ENCODE measurements around the gene FKBP5.
"Not testable (repeated sequence)": the region's sequence is repeated elsewhere in the genome, so short reads cannot be mapped to it uniquely, and the experiment has no call there.

FKBP5 gene

DNA sequence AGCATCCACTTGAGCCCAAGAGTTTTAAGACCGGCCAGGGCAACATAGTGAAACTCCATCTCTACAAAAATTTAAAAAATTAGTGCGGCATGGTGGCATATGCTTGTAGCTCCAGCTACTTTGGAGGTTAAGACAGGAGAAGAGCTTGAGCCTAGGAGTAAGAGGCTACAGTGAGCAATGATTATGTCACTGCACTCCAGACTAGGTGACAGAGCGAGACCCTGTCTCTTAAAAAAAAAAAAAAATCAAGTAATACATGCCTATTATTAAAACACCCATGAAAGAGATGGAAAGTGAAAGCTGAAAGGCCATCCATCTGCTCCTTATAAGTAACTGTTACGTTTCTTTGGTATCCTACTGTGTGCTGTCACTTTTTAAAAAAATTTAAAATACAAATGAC is 66.4 kb downstream of the FKBP5 start:
- no peak for DNase-seq (ENCODE audit: low read depth in 2 of 2, low spot score in 1 of 2)

GRCh38 chr6:35620706-35621105 is 68.0 kb downstream of the FKBP5 start:
- DNase-seq (ENCODE audit: low read depth in 2 of 2, low spot score in 1 of 2): no peak

GRCh38 chr6:35613762-35614161 is 75.0 kb downstream of the FKBP5 start:
- no peak for DNase-seq (ENCODE audit: low read depth in 2 of 2, low spot score in 1 of 2)

DNA sequence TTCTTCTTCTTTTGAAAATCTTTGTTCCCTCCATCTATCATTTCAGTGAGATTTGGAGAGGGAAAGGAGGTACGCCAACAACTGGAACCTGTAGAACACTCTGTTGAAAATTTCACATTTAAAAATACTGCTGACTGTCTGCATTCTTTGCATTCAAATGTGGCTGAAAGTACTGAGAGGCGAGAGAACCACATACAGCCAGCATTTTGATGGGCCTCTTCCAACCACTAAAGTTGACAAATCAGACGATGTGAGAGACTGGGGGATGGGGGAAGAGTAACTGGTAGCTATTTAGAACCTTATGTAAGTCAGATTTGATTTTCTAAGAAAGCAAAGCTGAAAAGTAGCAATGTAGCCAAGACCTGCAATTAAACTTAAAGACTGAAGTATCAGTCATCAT is 77.5 kb downstream of the FKBP5 start:
- DNase-seq (ENCODE audit: low read depth in 2 of 2, low spot score in 1 of 2): no peak

DNA sequence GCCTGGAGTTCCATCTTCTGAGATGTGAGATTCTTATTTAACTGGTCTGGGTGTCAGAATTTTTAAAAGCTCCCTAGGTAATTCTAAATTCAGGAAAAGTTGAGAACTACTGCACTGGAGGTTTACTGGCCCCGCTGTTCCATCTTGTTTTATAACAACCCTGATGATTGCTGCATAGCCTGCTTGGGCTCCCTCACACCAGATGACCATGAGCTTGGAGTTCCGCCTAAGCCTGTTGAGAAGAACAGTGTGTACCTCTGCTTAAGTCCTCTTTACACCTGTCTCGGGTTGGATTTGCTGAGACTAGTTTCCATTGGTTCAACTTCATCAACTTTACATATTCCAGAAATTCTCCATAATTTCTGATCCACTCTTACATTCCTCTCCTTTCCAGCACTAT is 77.9 kb downstream of the FKBP5 start:
- DNase-seq (ENCODE audit: low read depth in 2 of 2, low spot score in 1 of 2): no peak

DNA sequence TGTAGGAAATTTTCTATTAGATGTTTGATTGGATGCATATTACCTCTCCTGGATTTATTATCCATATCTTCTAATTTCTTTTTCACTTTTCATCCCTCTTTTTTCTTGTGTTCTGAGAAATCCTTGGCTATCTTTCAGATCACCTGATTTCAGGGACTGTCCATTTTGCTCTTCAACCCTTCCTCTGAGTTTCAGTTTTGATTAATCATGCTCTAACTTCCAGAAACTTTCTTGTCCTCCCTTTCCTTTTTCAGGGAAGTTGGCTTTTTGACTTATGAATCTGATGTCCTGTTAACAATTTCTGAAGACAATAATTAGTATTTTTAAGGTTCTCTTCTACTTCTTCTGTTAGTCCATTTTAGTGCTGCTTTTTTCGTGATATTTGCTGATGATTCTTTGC is 79.1 kb downstream of the FKBP5 start:
- no peak for DNase-seq (ENCODE audit: low read depth in 2 of 2, low spot score in 1 of 2)

DNA sequence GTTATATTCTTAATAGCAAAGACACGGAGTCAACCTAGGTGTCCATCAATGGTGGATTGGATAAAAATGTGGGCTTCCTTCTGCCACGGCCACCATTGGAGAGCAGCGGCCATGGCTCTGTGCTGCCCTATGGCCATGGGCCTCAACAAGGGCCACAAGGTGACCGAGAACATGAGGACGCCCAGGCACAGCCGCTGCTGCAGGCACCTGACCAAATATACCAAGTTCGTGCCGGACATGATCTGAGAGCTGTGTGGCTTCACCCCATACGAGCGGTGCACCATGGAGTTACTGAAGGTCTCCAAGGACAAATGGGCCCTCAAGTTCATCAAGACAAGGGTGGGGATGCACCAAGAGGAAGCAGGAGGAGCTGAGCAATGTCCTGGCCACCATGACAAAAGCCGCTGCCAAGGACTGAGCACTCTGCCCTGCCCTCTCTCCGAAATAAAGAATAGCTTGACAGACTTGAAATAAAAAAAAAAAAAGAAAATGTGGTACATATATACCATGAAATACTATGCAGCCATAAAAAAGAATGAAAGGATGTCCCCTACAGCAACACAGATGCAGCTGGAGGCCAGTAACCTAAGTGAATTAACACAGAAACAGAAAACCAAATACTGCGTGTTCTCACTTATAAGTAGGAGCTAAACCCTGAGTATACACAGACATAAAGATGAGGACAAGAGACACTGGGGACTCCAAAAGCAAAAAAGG is 81.0 kb downstream of the FKBP5 start:
- DNase-seq (ENCODE audit: low read depth in 2 of 2, low spot score in 1 of 2): no peak

- DNase-seq (ENCODE audit: low read depth in 2 of 2, low spot score in 1 of 2): no peak
Measured at GRCh38 chr6:35605600-35605999, 83.1 kb downstream of the FKBP5 start.

- no peak for DNase-seq (ENCODE audit: low read depth in 2 of 2, low spot score in 1 of 2)
Measured at GRCh38 chr6:35603326-35604202, 85.2 kb downstream of the FKBP5 start.

DNA sequence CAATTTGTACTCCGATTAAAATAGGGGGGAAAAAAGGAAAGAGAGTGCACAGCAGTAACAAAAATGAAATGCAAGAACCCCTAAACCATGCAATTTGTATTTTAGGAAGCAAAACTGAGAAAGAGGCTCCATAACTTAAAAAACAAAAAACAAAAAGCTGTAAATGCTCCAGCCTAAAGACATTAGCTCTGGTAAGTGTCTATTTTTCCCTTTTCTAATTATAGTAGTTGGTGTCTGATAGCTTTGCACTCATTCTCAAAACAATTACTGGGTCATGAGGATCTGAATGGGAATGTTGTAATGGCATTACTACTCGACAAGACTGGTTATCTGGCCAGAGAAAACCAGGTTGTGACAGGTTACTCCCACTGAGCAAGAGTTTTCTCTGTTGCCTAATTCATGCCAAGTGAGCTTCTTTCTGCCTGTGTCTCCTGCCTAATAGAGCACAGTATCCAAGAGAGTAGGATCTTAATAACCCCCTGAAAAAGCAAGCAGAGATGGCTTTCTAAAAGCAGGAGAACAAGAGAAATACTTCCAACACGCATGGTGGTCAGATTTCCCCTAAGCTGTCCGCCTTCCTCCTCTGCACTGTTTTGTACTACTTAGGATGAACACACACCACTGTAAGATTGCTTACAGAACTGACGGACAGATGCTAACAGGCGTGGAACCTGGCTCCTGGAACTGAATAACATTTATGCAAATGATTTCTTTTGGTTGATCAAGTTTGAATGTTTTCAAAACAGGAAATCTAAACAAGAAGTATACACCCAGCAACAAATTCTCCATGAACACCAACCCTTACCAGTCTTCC is 86.4 kb downstream of the FKBP5 start:
- no peak for DNase-seq (ENCODE audit: low read depth in 2 of 2, low spot score in 1 of 2)

DNA sequence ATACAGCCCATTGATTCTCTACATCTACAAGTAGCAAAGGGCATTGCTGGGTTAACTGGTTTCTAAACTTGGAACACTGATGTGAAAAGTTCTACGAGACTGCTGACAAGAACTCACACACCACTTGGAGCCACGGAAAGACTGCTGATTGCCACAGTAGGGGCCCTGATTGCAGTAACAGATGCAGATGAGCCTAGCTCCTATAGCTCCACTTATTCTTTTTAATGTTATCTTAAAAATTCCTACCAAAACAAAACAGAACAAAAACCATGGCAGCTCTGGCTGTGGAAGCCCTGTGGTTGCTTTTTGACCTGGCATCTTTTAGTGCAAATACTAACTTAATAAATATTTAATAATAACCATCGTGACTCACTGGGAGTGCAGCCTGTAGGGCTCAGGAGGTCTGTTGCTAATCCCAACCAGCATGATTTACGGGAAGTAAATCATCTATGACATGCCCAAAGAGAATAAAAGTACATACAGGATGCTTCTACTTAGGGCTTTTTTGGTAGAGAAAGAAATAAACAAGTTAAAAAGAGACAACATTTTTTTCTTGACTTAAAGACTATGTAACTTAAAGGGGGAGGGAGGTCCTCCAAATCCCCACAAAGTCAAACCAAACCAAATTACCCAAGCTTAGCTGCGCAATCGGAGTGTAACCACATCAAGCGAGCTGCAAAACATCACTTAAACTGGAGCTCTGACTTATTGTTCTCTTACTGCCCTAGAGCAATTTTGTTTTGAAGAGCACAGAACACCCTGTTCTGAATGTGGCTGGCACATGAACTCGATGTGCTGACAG is 87.2 kb downstream of the FKBP5 start:
- peak in 1 of 2 donors; percentile 21 for DNase-seq (ENCODE audit: low read depth in 2 of 2, low spot score in 1 of 2)

- DNase-seq (ENCODE audit: low read depth in 2 of 2, low spot score in 1 of 2): no peak
Measured at GRCh38 chr6:35600659-35601125, 88.0 kb downstream of the FKBP5 start.

DNA sequence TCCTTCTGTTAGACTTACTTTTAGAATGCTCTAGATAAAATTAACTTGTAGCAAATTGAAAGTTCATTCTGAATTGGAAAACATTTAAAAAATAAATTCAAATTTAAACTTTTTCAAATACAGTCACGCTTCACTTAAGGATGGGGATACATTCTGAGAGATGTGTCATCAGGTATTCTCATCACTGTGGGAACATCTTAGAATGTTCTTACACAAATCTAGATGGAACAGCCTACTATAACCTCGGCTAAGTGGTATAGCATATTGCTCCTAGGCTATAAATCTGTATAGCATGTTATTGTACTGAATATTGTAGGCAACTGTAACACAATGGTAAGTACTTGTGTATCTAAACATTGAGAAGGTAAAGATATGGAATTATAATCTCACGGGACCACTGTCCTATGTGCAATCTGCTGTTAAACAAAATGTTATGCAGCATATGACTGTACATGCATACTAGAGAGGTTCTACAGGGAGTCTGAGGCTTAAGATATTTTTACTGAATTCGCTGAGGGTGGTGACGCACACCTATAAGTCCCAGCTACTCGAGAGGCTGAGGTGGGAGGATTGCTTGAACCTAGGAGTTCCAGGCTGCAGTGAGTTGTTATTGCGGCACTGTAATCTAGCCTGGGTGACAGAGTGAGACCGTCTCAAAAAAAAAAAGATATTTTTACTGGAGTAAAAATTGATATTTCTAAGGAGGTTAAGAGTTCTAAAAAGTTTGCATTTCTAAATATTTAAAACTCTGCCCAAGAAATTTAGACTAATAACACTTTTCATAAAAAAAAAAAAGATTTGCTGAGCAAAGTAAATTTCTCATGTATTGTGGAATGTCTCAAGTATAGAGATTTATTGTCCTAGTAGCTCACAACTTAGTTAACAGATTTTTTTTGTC is 88.7 kb downstream of the FKBP5 start:
- DNase-seq (ENCODE audit: low read depth in 2 of 2, low spot score in 1 of 2): no peak

DNA sequence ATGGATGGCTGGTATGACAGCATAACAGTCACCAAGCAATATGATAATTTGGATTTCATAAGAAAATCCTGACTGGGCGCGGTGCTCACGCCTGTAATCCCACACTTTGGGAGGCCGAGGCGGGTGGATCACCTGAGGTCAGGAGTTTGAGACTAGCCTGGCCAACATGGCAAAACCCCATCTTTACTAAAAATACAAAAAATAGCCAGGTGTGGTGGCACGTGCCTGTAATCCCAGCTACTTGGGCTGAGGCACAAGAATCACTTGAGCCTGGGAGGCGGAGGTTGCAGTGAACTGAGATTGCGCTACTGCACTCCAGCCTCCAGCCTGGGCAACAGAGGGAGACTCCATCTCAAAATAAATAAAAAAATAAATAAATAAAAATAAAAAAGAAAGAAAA is 90.1 kb downstream of the FKBP5 start:
- DNase-seq (ENCODE audit: low read depth in 2 of 2, low spot score in 1 of 2): not testable (repeated sequence)

- DNase-seq (ENCODE audit: low read depth in 2 of 2, low spot score in 1 of 2): no peak
Measured at GRCh38 chr6:35596448-35597442, 92.0 kb downstream of the FKBP5 start.

DNA sequence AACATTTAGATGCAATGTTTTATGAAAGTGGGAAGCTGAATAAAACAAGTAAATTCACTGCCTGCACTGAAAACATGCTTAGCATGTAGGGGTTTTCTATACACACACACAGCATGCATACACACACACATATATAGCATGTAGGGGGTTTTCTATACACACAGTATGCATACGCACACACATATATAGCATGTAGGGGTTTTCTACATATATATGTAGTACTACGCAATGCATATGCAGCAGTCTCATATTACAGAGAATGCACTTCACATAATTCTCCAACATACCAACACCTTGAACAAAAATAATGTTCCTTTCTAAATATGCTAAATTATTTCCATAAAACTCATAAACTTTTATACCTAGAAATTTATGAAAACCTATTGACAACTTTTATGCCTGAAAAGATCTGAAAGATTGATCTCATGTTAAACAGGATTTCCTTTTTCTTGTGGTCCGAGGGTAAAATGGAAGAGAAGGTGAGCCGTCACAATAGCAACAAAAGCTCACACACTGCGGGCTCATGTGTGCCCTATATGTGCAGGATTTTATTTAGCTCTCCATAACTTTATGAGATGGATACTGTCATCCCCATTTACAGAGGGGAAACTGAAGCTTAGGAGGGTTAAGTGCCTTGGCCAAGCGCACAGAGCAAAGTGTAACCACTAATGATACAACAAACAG is 94.1 kb downstream of the FKBP5 start:
- no peak for DNase-seq (ENCODE audit: low read depth in 2 of 2, low spot score in 1 of 2)

DNA sequence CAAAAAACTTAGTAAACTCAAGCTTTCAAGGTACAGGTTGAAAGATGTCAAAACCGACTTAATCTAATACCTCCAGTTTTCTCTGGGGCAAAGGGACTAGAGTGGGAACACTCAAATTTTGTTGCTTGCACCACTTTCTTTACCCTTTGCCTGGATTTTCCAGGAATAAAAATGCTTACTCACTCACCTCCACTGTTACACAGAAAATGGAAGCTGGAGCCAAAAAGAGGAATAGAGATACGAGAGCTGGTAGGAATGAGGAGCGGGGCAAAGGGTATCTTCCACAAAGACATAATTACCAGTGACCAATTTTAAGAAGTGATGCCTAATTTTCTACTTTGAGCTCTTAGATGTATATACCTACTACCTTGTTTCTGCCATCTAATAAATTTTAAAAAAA is 96.5 kb downstream of the FKBP5 start:
- no peak for DNase-seq (ENCODE audit: low read depth in 2 of 2, low spot score in 1 of 2)

GRCh38 chr6:35590622-35591066 is 98.1 kb downstream of the FKBP5 start:
- DNase-seq (ENCODE audit: low read depth in 2 of 2, low spot score in 1 of 2): no peak
